Heart left ventricle (tissue), 16 donors: ENCODE results near the gene ECHDC3. TPM values are rescaled to one million over a fixed set of nuclear protein-coding genes. Genes with fewer than 3 reads are reported as not detected.

Experiments
- ATAC-seq, 4 donors: fragments of 200-7000 bp; cut with Tn5 transposase; one replicate each; pipeline ENCODE4 v1.9.1; 2020 to 2022; ENCODE audit warnings: moderate library complexity in 4 of 4, mild to moderate bottlenecking in 3 of 4, moderate number of reproducible peaks in 1 of 4
- DNase-seq, 5 donors: peaks; one replicate each; pipeline ENCODE4 v3.0.0-alpha.2; 2020
- H3K27ac ChIP-seq, 12 donors: fragments of 200-600 bp; sonication (generic) in 4 of 12; one replicate each; pipeline versions ENCODE4 v1.5.0 to v1.8.0; 2016 to 2022; ENCODE audit warnings: mild to moderate bottlenecking in 2 of 12
- H3K27me3 ChIP-seq, 9 donors: fragments of 200-600 bp; sonication (generic) in 2 of 9; one replicate each; pipeline versions ENCODE4 v1.5.1 to v1.8.0; 2016 to 2022; ENCODE audit warnings: mild to moderate bottlenecking in 3 of 9
- H3K36me3 ChIP-seq, 9 donors: fragments of 200-600 bp; sonication (generic) in 2 of 9; one replicate each; pipeline versions ENCODE4 v1.5.0 to v1.8.0; 2018 to 2022; ENCODE audit warnings: mild to moderate bottlenecking in 2 of 9
- H3K4me1 ChIP-seq, 12 donors: fragments of 200-600 bp; sonication (generic) in 4 of 12; one replicate each; pipeline versions ENCODE4 v1.5.0 to v1.8.0; 2016 to 2022; ENCODE audit warnings: mild to moderate bottlenecking in 3 of 12
- H3K4me3 ChIP-seq, 12 donors: fragments of 200-600 bp; sonication (generic) in 4 of 12; one replicate each; pipeline versions ENCODE4 v1.5.0 to v1.8.0; 2017 to 2022; ENCODE audit warnings: mild to moderate bottlenecking in 9 of 12, moderate library complexity in 4 of 12
- H3K9me3 ChIP-seq, 12 donors: fragments of 200-600 bp; sonication (generic) in 4 of 12; one replicate each; pipeline versions ENCODE4 v1.5.0 to v1.8.0; 2016 to 2022; ENCODE audit warnings: mild to moderate bottlenecking in 1 of 12
- CTCF ChIP-seq, 12 donors: fragments of 200-600 bp; sonication (generic) in 4 of 12; IDR thresholded peaks; one replicate each; pipeline versions ENCODE4 v1.5.0 to v1.8.0; 2018 to 2022; ENCODE audit warnings: antibody characterized with exemption in 12 of 12, mild to moderate bottlenecking in 5 of 12
- POLR2A ChIP-seq, 2 donors: fragments of 450-650 bp; IDR thresholded peaks; one replicate each; pipeline ENCODE4 v1.6.1; 2017; ENCODE audit warnings: antibody characterized with exemption in 2 of 2, mild to moderate bottlenecking in 2 of 2, moderate library complexity in 2 of 2
- WGBS, 4 donors: extraction: QIAGEN DNeasy Blood & Tissue Kit in 2 of 4; methylation state at CpG; one replicate each; pipeline versions ENCODE4 v1.1.5 to v1.1.7; 2013 to 2018; 5-methylcytosine and 5-hydroxymethylcytosine counted together
- intact Hi-C, 10 donors: fragments of 100-400 bp; cut with DNase I; formaldehyde crosslinking; loops; one replicate each; pipeline versions ENCODE4 v1.11.1 to v1.14.2; 2022
- polyA plus RNA-seq, 2 donors: library from polyadenylated mRNA; stranded (reverse); fragments of 200-250 nt; gene quantifications; one replicate each; pipeline ENCODE4 v1.2.3, GENCODE V29; 2013
- total RNA-seq, 9 donors: library from RNA; depleted of rRNA in 2 of 9; stranded (reverse); fragments of >200 nt in 2 of 9; fragmentation: NEBNext Ultra II Directional in 3 of 9; extraction: Animal tissue kit (Norgen Biotek cat#: 25700) in 3 of 9; gene quantifications; one replicate each; pipeline versions ENCODE4 v1.1.0 to v1.2.4, GENCODE V29; 2016 to 2023
- donor health status: ischemic (EF 13 %, LVEDD 7.1; RV severe dilation, severe dysfunction).
- donor health status: healthy with polysubstance abuse.
- donor health status: DM: no; HTN: yes; CAD: no.
- donor health status: DM: no; HTN: no; CAD: no.
- donor health status: ischemic (EF 25% LVEDD 6.9; RV normal size, moderate dysfunction).
- donor health status: ischemic (EF 25% LVEDD 5.7; RV mildly dilated, moderate dysfunction).
- donor health status: healthy.
- donor health status: DM: yes; HTN: yes; CAD: no.
- donor health status: ischemic (EF 35%, LVEDD 5.7; RV mildly dilated, moderate dysfunction).
- donor health status: nonischemic (EF 11% LVEDD 7.7; RV severe dilation, severe dysfunction).
- donor health status: DM: yes; HTN: yes; CAD: no.
- donor health status: PGD.
- donor health status: ischemic (EF 29% LVEDD 5.4; RV normal size, mild dysfunction).
- donor health status: nonischemic (EF 23%, LVEDD 6.1; RV moderate dilation, normal function).

The ECHDC3 gene
- total and polyA plus RNA-seq, 11 donors = 30.2 to 554 (median 66.1) TPM

DNA sequence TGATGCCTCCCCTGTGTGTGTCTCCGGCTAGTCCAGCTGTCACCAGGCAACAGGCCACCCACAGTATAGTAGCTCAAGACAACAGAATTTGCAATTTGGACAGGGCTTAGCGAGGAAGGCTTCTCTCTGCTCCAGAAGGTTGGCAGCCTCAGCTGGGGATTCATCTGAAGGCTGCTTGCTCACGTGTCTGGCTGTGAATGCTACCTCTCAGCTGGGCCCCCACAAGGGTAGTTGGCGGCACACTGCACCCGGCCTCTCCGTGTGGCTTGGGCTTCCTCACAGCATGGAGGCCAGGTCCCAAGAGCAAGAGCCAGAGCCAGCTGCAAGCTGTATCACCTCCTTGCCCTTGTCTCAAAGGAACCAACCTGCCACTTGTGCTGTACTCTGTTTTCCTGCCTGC lies 19.2 kb downstream of the ECHDC3 start:
- WGBS, 4 donors = 89 to 96% (median 94%) methylated on average over 6 of the region's 6 CpGs
- ATAC-seq (no peak), DNase-seq (no peak)
- intact Hi-C loops = no loop called here
- TF ChIP-seq CTCF (IDR thresholded peaks at IDR 0.05) (no peak), POLR2A (IDR thresholded peaks at IDR 0.05) (no peak)
- Histone ChIP-seq H3K36me3 (peaks cover 0 to 35% (median 9%) of the 10 kb centered on the region in 9 donors), H3K9me3 (no peaks in the 10 kb centered on the region), H3K4me1 (peaks cover 0 to 44% (median 29%) of the 10 kb centered on the region in 12 donors), H3K27me3 (no peaks in the 10 kb centered on the region), H3K27ac (no peak overlapping the region), H3K4me3 (no peak overlapping the region)

- H3K4me3 ChIP-seq = no peak overlapping the region
- H3K27me3 ChIP-seq = no peaks in the 10 kb centered on the region
- intact Hi-C loops = no loop called here
- H3K27ac ChIP-seq = no peak overlapping the region
- peaks cover 0 to 29% (median 17%) of the 10 kb centered on the region in 12 donors for H3K4me1 ChIP-seq
- WGBS, 4 donors = 89 to 95% (median 92%) methylated on average over 30 to 32 of the region's 32 CpGs
- TF ChIP-seq CTCF (IDR thresholded peaks at IDR 0.05) (no peak), POLR2A (IDR thresholded peaks at IDR 0.05) (no peak)
- H3K36me3 ChIP-seq = peaks cover 0 to 35% (median 9%) of the 10 kb centered on the region in 9 donors
- H3K9me3 ChIP-seq = no peaks in the 10 kb centered on the region
- no peak for ATAC-seq
- DNase-seq = no peak
Observed at GRCh38 chr10:11762706-11763500, 20.7 kb downstream of the ECHDC3 start.

GRCh38 chr10:11763501-11763861 lies 21.3 kb downstream of the ECHDC3 start:
- Histone ChIP-seq H3K27me3 (no peaks in the 10 kb centered on the region), H3K9me3 (no peaks in the 10 kb centered on the region), H3K4me1 (peaks cover 0 to 23% (median 11%) of the 10 kb centered on the region in 12 donors), H3K27ac (no peak overlapping the region), H3K4me3 (no peak overlapping the region), H3K36me3 (peaks cover 0 to 35% (median 9%) of the 10 kb centered on the region in 9 donors)
- ATAC-seq (no peak), DNase-seq (no peak)
- intact Hi-C loops = no loop called here
- no peak for TF ChIP-seq POLR2A (IDR thresholded peaks at IDR 0.05)
- TF ChIP-seq CTCF (IDR thresholded peaks at IDR 0.05) = no peak
- WGBS, 4 donors = 72 to 84% (median 76%) methylated on average over 8 of the region's 8 CpGs

GRCh38 chr10:11765141-11765540 lies 23.0 kb downstream of the ECHDC3 start:
- Histone ChIP-seq H3K4me3 (no peak overlapping the region), H3K27me3 (no peaks in the 10 kb centered on the region), H3K9me3 (no peaks in the 10 kb centered on the region), H3K36me3 (peaks cover 0 to 35% (median 9%) of the 10 kb centered on the region in 9 donors), H3K27ac (no peak overlapping the region), H3K4me1 (peaks cover 0 to 14% (median 6%) of the 10 kb centered on the region in 12 donors)
- WGBS, 4 donors = 68 to 85% (median 74%) methylated on average over 5 to 6 of the region's 6 CpGs
- intact Hi-C loops = no loop called here
- no peak for TF ChIP-seq POLR2A (IDR thresholded peaks at IDR 0.05)
- TF ChIP-seq CTCF (IDR thresholded peaks at IDR 0.05) = no peak
- ATAC-seq (no peak), DNase-seq (no peak)
